NCI-H82 (cell line): Measurements from ENCODE around the gene KAT7.

Experiments
- DNase-seq: peaks from one replicate; lab custom pipeline; 2025; lab: John Stamatoyannopoulos, UW

The KAT7 gene

DNA sequence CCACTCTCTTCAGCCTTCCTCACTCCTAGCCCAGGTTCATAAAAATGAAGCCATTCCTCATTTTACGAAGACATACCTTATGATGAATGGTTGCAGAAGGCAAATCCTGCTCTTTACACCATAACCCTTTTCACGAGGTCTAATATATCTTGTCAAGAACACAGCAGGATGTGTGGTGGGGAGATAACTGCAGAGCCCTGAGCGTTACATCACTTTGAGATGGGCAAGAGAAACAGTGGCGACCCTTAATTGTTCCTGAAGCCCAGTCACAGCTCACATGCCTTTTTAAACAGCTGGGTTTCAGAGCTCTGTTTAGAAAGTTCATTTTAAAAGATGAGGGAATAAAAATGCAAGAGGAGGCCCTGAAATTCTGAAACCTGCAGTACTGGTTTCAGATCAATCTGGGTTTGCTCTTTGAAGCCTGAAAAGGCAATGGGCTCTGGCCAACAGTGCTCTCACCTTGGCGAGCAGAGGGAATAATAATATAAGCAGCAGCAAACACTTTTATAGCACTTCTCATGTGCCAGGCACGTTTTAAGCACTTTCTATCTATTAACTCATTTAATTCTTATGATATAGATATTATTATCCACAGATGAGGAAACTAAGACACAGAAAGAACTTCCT is 27.4 kb upstream of the KAT7 start:
- DNase-seq = no peak

DNA sequence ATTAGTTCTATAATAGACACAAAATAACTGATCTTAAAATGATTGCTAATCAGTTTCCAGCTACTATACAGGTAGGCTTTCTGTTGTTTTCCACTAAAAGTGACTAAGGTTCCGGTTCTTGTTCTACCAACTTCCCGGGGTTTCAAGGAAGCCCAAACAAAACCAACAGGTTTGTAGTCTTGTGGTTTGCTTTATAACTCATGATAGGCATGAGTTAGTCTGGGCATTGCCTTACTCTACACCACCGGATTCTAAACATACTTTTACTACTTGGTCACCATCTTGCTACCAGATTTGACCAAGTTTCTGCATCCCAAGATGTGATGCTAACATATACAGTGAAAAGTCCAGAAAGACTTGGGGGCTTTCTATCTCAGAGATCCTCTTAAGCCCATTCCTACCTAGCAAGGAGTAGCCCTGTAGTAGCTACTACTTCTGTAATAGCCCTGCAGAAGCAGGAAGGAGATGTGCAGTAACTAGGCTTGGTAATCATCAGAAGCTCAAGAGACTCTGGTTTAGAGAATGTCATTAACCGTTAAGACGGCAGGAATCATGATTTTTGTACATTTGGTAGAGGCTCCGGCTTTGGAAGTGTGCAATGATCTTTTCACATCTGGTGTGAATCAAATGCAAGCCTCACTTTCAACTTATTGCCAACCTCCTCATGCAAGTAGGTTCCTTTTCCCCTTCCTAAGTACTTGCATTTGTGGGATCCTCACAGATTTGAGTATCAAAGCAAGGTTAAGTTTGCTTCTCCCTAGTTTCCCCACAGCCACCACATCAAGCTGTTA is 26.1 kb upstream of the KAT7 start:
- no peak for DNase-seq

DNA sequence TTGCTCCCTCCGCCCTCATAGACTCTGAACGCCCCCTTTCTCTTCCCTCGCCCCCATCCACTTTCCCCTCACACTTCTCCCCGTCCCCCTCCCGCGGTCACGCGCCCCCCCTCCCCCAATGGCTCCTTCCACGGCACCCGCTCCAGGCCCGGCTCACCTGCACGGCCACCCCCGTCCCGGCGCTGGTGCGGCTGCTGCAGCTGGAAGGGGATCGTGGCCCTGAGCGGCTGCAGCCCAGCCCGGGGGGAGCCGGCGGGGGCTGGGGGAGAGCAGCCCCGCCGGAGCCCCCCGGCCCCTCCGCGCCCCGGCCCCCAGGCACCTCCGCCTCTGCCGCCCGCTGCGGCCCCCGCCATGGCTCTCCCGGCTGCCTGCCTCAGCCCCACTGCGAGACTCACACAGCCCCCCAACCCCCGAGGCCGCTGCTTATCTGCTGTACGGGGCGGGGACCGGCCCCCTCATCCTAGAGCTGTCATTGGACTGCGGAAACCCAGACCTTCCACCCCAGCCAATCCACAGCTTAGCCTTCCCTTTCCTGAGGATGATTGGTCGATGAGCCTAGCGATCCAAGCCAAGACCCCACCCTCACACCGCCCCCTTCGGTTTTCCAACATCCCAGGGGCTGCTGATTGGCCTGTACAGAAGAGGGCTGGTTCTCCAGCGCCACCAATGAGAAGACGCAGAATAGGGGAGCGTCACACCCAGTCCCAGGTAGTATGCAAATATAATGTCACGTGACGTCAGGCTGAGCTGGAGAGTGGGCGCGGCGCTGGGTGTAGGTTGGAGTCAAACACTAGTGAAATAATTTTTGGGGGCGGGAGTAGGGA is 24.5 kb upstream of the KAT7 start, which contains the start of gene FAM117A:
Gene FAM117A (minus strand): TSS at position 397 of the 824 bp plus-strand sequence. CDS start 44 bp downstream, at position 353.
- peak; percentile 100 for DNase-seq

DNA sequence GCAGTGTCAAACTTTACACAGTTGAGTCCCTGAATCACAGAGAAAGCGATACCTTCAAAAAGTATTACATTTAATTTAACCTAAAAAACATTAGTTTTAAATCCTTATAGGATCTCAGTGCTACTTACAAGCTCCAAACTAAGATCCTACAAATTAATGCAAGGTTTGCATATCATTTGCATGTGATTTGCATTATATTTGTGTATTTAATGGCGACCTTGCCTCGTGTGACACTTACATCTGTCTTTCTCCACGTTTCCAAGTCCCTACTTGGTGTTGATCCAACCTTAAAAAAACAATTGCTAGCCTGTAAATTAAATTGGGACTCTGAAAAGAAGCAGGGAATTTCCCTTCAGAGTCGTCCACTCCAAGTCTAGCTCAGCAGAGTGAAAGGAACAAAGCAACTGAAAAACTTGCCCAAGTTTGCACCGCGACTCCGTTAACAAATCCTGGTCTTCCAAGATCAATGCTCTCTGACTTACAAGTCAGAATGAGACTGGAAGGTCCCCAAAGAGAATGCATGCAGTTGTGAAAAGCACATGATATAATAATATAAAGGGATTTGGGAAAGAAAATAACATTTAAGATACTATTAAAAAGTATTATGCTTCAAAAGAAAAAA is 23.8 kb upstream of the KAT7 start:
- no peak for DNase-seq

DNA sequence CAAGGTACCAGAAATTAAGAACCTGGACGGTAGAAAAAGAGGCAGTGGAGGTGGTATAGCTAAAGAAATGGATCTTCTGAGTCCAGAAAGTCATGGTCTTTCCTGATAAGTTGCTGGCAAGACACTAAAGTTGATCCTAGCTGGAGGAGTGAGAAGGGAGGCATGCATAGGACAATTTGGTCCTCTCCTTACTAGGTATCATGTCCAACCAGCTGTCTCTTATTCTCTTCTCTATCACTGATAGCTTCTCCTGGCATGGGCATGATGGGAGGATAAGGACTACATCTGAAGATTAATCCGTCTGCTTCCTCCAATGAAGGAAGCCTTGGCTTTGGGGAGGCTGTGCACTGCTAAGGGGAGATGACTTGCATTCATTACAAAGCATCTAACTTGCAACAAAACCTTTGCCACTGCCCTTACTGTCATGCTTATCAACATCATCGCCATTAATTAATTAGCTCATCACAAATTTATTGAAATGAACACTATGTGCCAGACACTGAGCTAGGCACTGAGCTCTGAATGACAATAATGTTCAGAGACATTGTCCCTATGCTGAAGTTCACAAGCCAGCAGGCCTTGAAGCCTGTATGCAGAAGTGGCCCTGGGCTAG is 21.5 kb upstream of the KAT7 start:
- peak; percentile 26 for DNase-seq

DNA sequence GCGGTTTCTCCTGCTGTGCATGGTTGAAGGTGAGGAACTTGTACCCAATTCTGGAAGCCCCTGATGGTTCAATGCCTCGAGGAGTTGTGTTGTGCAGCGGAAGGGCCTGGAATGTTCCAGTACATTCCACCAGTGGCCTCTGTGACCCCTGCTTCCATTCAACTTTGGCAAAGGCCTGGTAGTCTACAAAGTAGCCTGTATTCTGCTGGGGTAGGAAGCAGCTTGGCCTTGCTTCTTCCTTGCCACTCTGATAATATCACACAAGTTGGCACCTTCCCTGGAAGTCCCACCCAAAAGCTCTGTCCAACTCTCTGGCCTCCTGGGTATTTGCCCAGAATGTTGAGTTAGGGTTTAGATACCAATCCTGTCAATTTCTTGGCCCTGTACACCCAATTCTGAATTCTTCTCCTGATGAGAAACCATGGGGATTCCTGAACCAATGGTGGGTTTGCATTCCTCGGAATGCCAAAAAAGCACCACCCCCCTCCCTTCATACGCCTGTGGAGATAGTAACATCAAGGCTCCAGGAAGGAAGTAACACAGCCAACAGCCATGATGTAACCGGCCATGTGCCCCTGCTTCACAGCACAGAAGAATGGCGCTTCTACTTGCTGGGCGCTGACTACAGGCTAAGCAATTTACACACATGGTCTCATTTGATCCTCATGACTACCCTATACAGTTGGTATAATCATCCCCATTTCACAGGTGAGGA is 12.8 kb upstream of the KAT7 start:
- no peak for DNase-seq

DNA sequence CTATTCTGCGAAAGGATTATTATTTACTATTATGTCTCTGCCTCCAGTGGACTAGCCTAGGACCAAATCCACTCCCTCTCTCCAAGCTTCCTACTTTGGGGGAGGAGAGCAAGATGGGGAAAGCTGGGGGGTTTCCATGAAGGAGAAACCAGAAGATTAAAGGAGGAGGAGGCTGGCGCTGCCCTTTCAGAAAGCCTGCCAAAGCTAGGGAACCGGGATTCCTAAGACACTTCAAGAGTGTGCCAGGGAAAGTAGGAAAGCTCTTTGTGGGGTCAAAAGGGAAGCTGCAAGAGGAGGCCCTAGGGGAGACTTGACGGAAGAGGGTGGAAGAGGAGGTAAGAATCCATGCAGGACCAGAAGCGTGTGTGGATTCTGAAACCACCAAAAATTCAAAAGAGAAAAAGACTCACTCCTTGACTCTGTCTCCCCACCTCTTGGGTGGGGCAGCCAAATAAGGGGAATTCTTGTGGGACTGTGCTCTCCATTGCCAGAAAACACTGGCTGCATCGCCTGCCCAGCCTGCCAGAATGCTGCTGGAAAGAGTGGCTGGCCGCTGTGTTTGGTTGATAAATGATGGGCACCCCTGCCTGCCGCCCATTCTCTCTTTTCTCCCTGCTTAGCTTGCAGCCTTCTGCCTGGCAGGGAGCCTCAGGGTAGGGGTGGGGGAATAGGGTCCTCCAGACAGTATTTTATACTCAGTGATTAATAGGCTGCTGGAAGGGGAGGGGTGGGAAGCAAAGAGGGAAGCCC is 11.8 kb upstream of the KAT7 start:
- DNase-seq = no peak

DNA sequence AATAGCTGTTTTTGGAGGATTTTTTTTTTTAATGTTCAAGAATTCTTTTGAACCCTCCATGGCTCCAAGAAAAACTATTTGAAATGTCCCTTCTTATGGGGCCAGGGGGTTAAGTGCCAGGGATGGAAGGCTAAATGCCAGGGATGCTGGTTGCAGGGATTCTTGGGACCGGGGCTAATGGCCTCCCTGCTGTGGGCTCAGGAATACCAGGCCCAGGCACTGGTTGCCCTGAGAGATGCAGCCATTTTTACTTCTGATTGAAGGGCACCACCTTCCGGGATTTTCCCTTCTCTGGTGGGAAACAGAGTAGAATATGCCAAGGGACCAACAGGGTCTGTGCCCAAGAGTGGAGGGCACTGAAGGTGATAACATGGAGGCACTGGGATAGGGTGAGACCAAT is 10.9 kb upstream of the KAT7 start:
- no peak for DNase-seq

DNA sequence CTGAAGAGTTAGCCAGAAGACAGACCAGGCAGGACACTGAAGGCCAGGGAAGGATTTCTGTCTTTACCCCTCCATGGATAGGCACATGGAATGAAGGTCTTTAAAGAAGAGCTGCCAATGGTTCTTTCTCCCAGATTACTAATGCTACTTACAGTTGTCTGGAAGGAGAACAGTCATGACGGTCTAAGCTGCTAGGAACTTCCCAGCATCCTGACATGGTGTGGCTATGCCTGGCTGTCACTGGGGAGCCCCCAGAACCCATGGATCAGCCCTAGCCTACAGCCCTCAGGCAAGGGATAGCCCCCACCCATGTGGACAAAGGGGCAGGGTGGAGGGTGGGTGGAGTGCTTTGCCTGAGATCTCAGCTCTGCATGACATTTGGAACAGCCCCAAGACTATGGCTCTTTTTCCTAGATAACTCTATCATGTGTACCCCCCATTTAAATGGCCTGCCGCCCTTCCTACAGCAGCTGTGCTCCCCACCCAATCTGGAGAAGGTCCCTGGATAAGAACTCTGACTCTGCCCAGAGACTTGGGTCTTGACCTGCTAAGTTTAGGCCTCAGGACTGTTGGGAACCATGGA is 9.2 kb upstream of the KAT7 start:
- no peak for DNase-seq

DNA sequence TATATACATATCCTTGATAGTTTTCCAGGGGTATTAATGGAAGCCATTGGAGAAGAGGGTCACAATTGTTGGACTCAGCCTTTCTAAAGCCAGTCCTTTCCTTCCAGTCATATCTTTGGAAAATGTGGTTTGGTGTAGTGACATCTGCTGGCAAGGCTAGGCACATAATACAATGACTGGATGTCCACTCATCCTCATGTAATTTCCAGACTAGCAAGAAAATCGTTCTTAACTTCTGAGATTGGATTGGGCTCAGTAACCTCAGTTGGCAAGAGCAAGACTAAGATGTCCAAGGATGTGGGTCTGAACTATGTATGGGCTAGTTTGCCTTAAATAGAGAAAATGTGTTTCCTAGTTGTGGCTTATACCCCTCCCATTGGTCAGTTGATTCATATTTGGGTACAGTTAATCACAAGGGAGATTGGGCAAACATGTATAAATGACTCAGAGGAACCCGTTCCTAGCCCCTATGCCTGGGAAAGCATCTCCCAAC is 8.7 kb upstream of the KAT7 start:
- peak; percentile 57 for DNase-seq

DNA sequence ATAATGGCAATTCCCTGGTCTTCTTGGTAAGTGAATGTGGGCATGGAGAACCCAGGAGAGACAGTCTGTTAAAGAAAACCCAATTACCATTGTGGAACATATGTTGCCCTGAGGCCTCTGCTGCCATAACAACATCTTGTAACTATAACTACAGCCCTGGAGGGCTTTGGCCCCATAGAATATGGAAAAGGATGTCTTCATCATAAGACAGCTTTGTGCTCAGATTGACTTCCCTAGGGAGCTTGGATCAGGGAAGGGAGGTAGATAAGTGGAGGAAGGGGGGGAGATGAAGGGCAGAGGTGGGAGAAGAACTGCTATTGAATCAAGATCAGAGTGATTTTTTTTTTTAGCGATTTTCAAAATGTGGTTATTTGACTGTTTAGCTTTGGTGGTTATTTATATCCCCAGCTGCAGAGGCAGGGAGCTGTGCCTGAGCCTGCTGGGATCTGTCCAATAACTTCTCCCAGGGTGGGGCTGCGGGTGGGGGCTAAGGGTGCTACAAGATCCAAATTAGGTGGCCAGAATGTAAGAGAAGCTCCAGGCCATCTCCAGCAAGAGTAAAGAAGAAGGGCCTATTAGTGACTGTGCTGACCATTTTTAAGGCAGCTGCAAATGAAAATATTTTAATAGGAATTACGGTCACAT is 5.3 kb upstream of the KAT7 start:
- peak; percentile 97 for DNase-seq

DNA sequence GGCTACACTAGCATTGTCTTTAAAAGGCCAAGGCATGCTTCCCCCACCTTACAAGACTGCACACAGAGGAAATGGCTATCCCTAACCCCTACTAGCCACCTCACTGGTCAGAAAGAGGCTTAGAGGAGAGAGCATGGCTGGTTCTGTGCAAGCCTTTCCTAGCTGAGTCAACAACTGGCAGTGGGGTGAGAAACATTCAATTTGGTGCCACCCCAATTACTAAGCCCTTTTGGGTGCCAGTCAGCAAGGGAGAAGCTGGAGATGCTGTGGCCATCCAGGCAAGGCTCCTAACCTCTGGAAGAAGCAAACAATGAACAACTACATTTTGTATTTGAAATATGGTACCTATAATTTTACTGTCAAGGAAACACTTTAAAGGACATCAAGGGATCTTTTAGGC is 4.7 kb upstream of the KAT7 start:
- no peak for DNase-seq

DNA sequence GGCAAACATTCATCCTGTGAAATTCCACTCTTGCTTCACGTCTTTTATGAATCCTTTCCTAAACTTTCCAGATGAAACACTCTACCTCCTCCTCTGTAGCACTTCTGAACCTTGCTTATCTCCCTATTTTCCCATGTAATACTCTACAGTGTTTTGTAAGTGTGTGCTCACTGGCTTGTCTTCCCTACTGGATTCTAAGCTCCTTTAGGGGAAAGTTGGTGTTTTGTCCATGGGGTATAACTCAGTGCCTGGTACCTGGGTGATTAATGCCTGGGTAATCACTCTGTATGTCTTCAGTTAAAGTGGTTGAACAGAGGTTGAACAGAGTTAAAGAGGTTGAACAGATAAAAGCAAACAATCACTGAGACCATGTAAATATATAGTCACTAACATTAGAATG is 3.8 kb upstream of the KAT7 start:
- DNase-seq = no peak

DNA sequence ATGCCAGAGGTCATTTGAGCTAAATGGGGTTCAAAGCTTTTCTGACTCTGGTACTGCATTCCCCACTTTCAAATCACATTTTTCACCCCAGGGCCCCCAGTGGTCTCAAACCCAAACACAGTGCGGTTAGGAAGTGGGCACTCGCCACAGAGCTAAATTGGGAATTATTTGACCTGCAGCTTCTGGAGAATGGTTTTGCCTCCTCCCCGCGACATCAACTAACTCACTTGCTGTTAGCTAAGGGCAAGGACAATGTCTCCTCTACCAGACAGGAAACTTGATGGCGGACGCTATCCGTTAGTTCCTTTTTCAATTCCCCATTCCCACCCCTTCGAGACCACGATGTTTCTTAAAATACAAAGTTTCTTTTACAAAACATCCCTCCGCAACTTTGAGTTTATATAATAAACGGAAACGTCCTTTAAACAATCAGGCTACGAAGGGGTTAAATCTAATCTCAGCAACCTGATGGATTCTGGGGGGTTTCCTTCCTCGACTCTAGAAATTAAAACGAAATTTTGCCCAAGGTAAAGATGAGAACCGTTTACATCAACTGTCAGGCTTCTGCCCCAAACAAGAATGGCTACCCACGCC is 500 bp upstream of the KAT7 start:
- no peak for DNase-seq

DNA sequence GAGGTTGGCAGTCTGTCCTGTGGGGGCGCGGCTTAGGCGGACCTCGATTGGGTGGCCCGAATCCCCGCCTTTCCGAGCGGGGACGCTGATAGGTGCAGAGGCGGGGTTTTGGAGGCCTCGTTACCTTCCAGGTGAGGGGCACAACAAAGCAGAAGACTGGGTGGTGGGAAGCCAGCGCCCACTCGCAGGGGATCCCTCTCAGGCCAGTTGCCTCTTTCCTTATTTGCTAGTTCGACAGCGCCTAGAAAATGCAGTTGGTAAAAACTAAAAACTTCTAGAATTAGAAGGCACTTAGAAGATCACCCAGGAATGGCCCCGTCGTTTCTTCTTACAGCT is 730 bp downstream of the KAT7 start:
- DNase-seq = no peak

DNA sequence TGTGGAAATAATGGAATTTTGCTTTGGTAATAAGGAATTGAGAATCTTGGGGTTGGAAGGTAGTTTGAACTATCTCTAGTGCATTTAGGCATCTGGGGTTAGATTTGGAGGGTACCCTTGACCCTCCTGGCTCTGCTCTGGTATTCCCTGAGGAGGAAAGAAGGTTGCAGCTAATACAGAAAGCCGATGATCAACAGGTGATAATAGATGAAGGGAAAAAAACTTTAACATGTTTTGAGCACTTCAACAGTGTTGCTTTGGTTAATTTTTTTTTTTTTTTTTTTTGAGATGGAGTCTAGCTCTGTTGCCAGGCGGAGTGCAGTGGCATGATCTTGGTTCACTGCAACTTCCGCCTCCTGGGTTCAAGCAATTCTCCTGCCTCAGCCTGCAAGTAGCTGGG is 4.8 kb downstream of the KAT7 start:
- no peak for DNase-seq

DNA sequence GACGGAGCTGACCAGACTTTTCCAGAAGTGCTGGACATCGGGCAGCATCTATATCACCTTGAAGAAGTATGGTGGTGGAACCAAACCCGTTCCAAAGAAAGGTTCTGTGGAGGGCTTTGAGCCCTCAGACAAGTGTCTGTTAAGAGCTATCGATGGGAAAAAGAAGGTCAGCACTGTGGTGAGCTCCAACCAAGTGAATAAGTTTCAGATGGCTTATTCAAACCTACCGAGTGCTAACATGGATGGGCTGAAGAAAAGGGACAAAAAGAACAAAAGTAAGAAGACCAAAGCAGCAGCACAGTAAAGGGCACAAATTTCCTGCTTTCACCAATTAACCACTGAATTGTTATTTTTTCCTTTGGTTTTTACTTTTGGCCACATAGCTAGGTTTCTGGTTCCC is 6.9 kb downstream of the KAT7 start:
- DNase-seq = no peak

DNA sequence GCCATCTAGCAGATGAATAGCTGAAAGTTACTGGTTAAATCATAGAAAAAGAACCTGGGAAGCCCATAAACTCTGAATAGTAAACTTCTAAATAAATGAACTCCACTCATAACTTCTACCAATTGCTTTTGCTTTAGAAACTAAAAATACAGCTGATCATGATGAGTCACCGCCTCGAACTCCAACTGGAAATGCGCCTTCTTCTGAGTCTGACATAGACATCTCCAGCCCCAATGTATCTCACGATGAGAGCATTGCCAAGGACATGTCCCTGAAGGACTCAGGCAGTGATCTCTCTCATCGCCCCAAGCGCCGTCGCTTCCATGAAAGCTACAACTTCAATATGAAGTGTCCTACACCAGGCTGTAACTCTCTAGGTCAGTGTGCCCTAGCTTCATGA is 9.7 kb downstream of the KAT7 start:
- DNase-seq = no peak

DNA sequence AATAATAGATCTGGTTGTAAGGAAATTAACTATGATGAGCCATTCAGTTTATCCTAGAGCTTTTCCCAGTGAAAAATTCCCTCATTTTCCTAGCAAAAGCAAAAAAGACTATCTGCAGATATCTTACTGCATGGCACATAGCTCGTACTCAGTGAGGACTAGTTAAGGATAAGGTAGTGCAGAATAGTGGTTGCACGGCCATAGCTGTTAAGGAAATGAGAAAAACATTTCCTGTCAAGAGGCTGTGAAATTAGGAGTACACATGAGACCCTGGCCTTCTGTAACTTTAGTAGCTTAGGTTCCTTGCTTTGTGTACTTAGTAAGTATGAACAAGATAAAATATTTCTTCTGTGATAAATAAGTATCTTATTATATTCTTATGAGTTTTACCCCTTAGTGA is 10.3 kb downstream of the KAT7 start:
- no peak for DNase-seq
